K562 (cell line): ENCODE results near the gene PREB. TPM values are rescaled to one million over a fixed set of nuclear protein-coding genes. Genes with fewer than 3 reads are reported as not detected.

ENCODE experiments used
- ATAC-seq: fragments of 200-7000 bp; cut with Tn5 transposase; 3 replicates; pipeline ENCODE4 v1.9.1; 2020; ENCODE audit warnings: moderate library complexity
- BruUV-seq: library from RNA; stranded (reverse); fragments of 400-500 nt; replicated peaks from 2 replicates; lab custom pipeline; 2021; lab: Mats Ljungman, UMichigan
- CTCF ChIA-PET: fragments of 300-600 bp; formaldehyde crosslinking; extraction: SDS; loops from one replicate; lab custom pipeline; 2021; ENCODE audit warnings: low intra/inter-chr PET ratio; lab: Yijun Ruan, JAX
- POLR2A ChIA-PET: fragments of 300-600, 350-650 bp; sonication (Branson Sonifier 250); formaldehyde crosslinking; extraction: SDS; loops from one replicate; lab custom pipeline; 2021; ENCODE audit warnings: antibody characterized with exemption, inconsistent platforms; lab: Yijun Ruan, JAX
- DNase-seq, 4 experiments: peaks; one replicate each; pipeline versions ENCODE4 v3.0.0 to v3.0.0-alpha.2; 2011 to 2018; ENCODE audit warnings: low spot score in 3 of 4, mixed read lengths in 3 of 4; ENCODE audit errors: extremely low read depth in 1 of 4
- FAIRE-seq: peaks from 2 replicates; lab custom pipeline; 2011; peaks lifted over from hg19 to GRCh38; lab: Jason Lieb, UNC
- H2AFZ ChIP-seq: 2 replicates; pipeline ENCODE4 v1.6.0; 2011; ENCODE audit warnings: low read depth, low read length, control low read depth, inconsistent platforms
- H3K27ac ChIP-seq: fragments of 200-600 bp; 3 replicates; pipeline ENCODE4 v1.8.0; 2011; ENCODE audit warnings: low read depth, mild to moderate bottlenecking, control low read depth, inconsistent platforms, low read length, moderate library complexity, mixed read lengths; ENCODE audit errors: extremely low read depth
- H3K27me3 ChIP-seq, 2 experiments: fragments of 300-600 bp in 1 of 2; 2 replicates in 1 of 2; 3 replicates in 1 of 2; pipeline versions ENCODE4 v1.6.0 to v1.8.0; 2011; ENCODE audit warnings: inconsistent platforms in 2 of 2, low read length in 2 of 2, mild to moderate bottlenecking in 1 of 2, mixed read lengths in 1 of 2, moderate library complexity in 1 of 2; ENCODE audit not compliant: control insufficient read depth in 2 of 2, insufficient read depth in 2 of 2
- H3K36me3 ChIP-seq: fragments of 300-600 bp; 3 replicates; pipeline ENCODE4 v1.8.0; 2011; ENCODE audit warnings: mild to moderate bottlenecking, low read length, inconsistent platforms; ENCODE audit not compliant: control insufficient read depth, insufficient read depth
- H3K4me1 ChIP-seq, 2 experiments: fragments of 200-600 bp in 1 of 2; replicated peaks in 1 of 2; 2 replicates in 1 of 2; 3 replicates in 1 of 2; pipeline versions ENCODE4 v1.5.1 to v1.8.0; 2011; ENCODE audit warnings: inconsistent platforms in 2 of 2, low read length in 2 of 2, mild to moderate bottlenecking in 1 of 2, mixed read lengths in 1 of 2, moderate library complexity in 1 of 2; ENCODE audit not compliant: control insufficient read depth in 2 of 2, insufficient read depth in 2 of 2
- H3K4me2 ChIP-seq: 2 replicates; pipeline ENCODE4 v1.6.1; 2011; ENCODE audit warnings: low read length, control low read depth, inconsistent platforms, mixed read lengths; ENCODE audit not compliant: insufficient read depth
- H3K4me3 ChIP-seq: fragments of 200-600 bp; sonication (generic), shearing (Covaris generic); 2 replicates; pipeline ENCODE4 v1.5.1; 2016; ENCODE audit warnings: control low read depth, inconsistent platforms
- H3K79me2 ChIP-seq: fragments of 200-600 bp; 3 replicates; pipeline ENCODE4 v1.8.0; 2011; ENCODE audit warnings: low read length, inconsistent platforms; ENCODE audit not compliant: control insufficient read depth, insufficient read depth
- H3K9ac ChIP-seq, 2 experiments: 2 replicates each; pipeline versions ENCODE4 v1.6.0 to v1.6.1; 2011; ENCODE audit warnings: low read depth in 2 of 2, low read length in 2 of 2, control low read depth in 1 of 2, inconsistent platforms in 1 of 2, mild to moderate bottlenecking in 1 of 2, mixed read lengths in 1 of 2; ENCODE audit not compliant: insufficient read depth in 1 of 2
- H3K9me1 ChIP-seq: one replicate; pipeline ENCODE4 v1.6.0; 2011; ENCODE audit warnings: inconsistent platforms, mild to moderate bottlenecking, low read length, moderate library complexity; ENCODE audit not compliant: control insufficient read depth, insufficient read depth
- H3K9me3 ChIP-seq: replicated peaks from 2 replicates; pipeline ENCODE4 v1.5.1; 2011; ENCODE audit warnings: low read depth, low read length, inconsistent platforms; ENCODE audit not compliant: control insufficient read depth, insufficient read depth
- H4K20me1 ChIP-seq: replicated peaks from 2 replicates; pipeline ENCODE4 v1.6.1; 2011; ENCODE audit warnings: low read length, inconsistent platforms, mixed read lengths; ENCODE audit not compliant: control insufficient read depth, insufficient read depth
- DEAF1 ChIP-seq: fragments of 450-650 bp; formaldehyde crosslinking; IDR thresholded peaks from 2 replicates; pipeline ENCODE4 v1.4.0; 2020; ENCODE audit warnings: mild to moderate bottlenecking, moderate library complexity
- FOSL1 ChIP-seq: fragments of 200-800 bp; sonication (Bioruptor generic); conservative IDR thresholded peaks from 2 replicates; pipeline ENCODE4 v1.6.1; 2016; ENCODE audit warnings: missing genetic modification characterization, missing compliant biosample characterization
- HNRNPUL1 ChIP-seq: fragments of 200-400 bp; formaldehyde crosslinking; IDR thresholded peaks from 2 replicates; pipeline ENCODE4 v1.6.1; 2017; ENCODE audit warnings: low read length
- MYC ChIP-seq, 2 experiments: fragments of 250-450 bp in 1 of 2; sonication (Bioruptor Pico) in 1 of 2; IDR thresholded peaks; 2 replicates each; pipeline versions ENCODE4 v1.5.1 to v1.6.1; 2012 to 2021; ENCODE audit warnings: low read depth in 2 of 2, borderline replicate concordance in 1 of 2, improper control_type of control experiment in 1 of 2, low read length in 1 of 2, mild to moderate bottlenecking in 1 of 2, moderate library complexity in 1 of 2
- PHF20 ChIP-seq: fragments of 450-650 bp; IDR thresholded peaks from 2 replicates; pipeline ENCODE4 v1.6.1; 2018; ENCODE audit not compliant: partially characterized antibody
- WGBS: fragments of 100-300 bp; shearing (Covaris generic); methylation state at CpG from one replicate; pipeline ENCODE4 v1.1.6; 2016; ENCODE audit warnings: low coverage, mixed read lengths; ENCODE audit not compliant: insufficient coverage; ENCODE audit errors: missing lambda C conversion rate; 5-methylcytosine and 5-hydroxymethylcytosine counted together
- in situ Hi-C: fragments of 300-500 bp; cut with MboI; formaldehyde crosslinking; loops from 4 replicates; pipeline ENCODE4 v1.15.0; 2018; ENCODE audit warnings: inconsistent platforms, mixed read lengths
- intact Hi-C: fragments of 100-400 bp; cut with micrococcal nuclease; formaldehyde crosslinking; loops from 2 replicates; pipeline ENCODE4 v1.14.2; 2022
- polyA plus RNA-seq, 8 experiments: library from polyadenylated mRNA; depleted of rRNA in 4 of 8; stranded (reverse) in 5 of 8; unstranded in 3 of 8; fragments of >200 nt; fragmentation: Nextera tagmentation in 2 of 8; fragmentation: Illumina TruSeq in 1 of 8; extraction: Ambion mirVana in 2 of 8; extraction: Trizol in 1 of 8; gene quantifications; 2 replicates each; pipeline versions ENCODE4 v1.2.1 to v1.2.3, GENCODE V29; 2011 to 2014; ENCODE audit warnings: inconsistent platforms in 1 of 8, missing spikeins in 1 of 8
- total RNA-seq, 7 experiments: library from RNA; depleted of rRNA in 6 of 7; stranded (reverse); fragments of >200 nt in 6 of 7; fragmentation: Illumina TruSeq in 2 of 7; extraction: Trizol in 2 of 7; gene quantifications; 2 replicates each; pipeline versions ENCODE4 v1.2.1 to v1.2.3, GENCODE V29; 2011 to 2021; ENCODE audit warnings: low replicate concordance in 1 of 7
- TF ChIP-seq, protein P1 (sequence below), 2 experiments: fragments of 450-650 bp; formaldehyde crosslinking in 1 of 2; IDR thresholded peaks; 2 replicates each; pipeline versions ENCODE4 v1.4.0 to v1.6.1; 2014 to 2020; ENCODE audit warnings: mild to moderate bottlenecking in 2 of 2, borderline replicate concordance in 1 of 2, low read depth in 1 of 2

The PREB gene
- total and polyA plus RNA-seq, 9 of the 15 experiments (the other 6 are each of a cell fraction or from before 2014, with no cell fraction given) = 35.1 to 84.2 (median 67.2) TPM

GRCh38 chr2:27086090-27086723, 48.2 kb downstream of the PREB start:
- Histone ChIP-seq H2AFZ (peak overlapping the region; percentile 56), H3K4me2 (peak overlapping the region; percentile 69), H3K79me2 (peaks cover 10% of the 10 kb centered on the region; the same call in 1 of the 3 replicates), H3K9ac (peak overlapping the region; percentile 81 to 95), H3K4me3 (peak overlapping the region; percentile 57), H3K36me3 (no peaks in the 10 kb centered on the region), H4K20me1 (no peaks in the 10 kb centered on the region), H3K27me3 (no peaks in the 10 kb centered on the region), H3K9me3 (no peaks in the 10 kb centered on the region), H3K4me1 (peaks cover 49 to 66% of the 10 kb centered on the region in 2 experiments), H3K27ac (peak overlapping the region; percentile 85), H3K9me1 (no peaks in the 10 kb centered on the region)
- ChIA-PET POLR2A (interaction anchor here (0.6 to 1.7 kb wide), 7 partner anchors 8 to 293 kb away, joined by 3 to 5 read pairs (median 4); no protein-coding TSS in a partner anchor), CTCF (interaction anchor here (0.9 to 2.5 kb wide), 6 partner anchors 34 to 218 kb away, joined by 3 to 22 read pairs (median 4); no protein-coding TSS in a partner anchor)
- ATAC-seq = peak; percentile 90
- WGBS = 2% methylated on average over 39 of the region's 81 CpGs
- in situ Hi-C loops = loop anchor here (5.0 kb wide), 1 partner anchor 124 kb away; no protein-coding TSS in a partner anchor
- peak; percentile 66 for FAIRE-seq
- no TSS peak for BruUV-seq
- intact Hi-C loops = loop anchor here (1.0 kb wide), 1 partner anchor 66 kb away; no protein-coding TSS in a partner anchor
- peak; percentile 96 to 97 (median 96) for DNase-seq
- TF ChIP-seq MYC (IDR thresholded peaks at IDR 0.05; ENCODE audit: low read depth, low read length) = peak; percentile 95
- TF ChIP-seq MYC (CRISPR knock-in tag; IDR thresholded peaks at IDR 0.05; ENCODE audit: borderline replicate concordance, low read depth) = no peak
- peak; percentile 14 for TF ChIP-seq PHF20
- no peak for TF ChIP-seq HNRNPUL1
- TF ChIP-seq, protein P1, sequence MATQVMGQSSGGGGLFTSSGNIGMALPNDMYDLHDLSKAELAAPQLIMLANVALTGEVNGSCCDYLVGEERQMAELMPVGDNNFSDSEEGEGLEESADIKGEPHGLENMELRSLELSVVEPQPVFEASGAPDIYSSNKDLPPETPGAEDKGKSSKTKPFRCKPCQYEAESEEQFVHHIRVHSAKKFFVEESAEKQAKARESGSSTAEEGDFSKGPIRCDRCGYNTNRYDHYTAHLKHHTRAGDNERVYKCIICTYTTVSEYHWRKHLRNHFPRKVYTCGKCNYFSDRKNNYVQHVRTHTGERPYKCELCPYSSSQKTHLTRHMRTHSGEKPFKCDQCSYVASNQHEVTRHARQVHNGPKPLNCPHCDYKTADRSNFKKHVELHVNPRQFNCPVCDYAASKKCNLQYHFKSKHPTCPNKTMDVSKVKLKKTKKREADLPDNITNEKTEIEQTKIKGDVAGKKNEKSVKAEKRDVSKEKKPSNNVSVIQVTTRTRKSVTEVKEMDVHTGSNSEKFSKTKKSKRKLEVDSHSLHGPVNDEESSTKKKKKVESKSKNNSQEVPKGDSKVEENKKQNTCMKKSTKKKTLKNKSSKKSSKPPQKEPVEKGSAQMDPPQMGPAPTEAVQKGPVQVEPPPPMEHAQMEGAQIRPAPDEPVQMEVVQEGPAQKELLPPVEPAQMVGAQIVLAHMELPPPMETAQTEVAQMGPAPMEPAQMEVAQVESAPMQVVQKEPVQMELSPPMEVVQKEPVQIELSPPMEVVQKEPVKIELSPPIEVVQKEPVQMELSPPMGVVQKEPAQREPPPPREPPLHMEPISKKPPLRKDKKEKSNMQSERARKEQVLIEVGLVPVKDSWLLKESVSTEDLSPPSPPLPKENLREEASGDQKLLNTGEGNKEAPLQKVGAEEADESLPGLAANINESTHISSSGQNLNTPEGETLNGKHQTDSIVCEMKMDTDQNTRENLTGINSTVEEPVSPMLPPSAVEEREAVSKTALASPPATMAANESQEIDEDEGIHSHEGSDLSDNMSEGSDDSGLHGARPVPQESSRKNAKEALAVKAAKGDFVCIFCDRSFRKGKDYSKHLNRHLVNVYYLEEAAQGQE (IDR thresholded peaks at IDR 0.05; ENCODE audit: borderline replicate concordance) = peak; percentile 94
- TF ChIP-seq, protein P1 (CRISPR knock-in tag; IDR thresholded peaks at IDR 0.05; ENCODE audit: low read depth) = peak; percentile 19; the same call in 1 of the 2 replicates
- TF ChIP-seq DEAF1 (CRISPR knock-in tag) = peak; percentile 33; the same call in 1 of the 2 replicates
- TF ChIP-seq FOSL1 = peak; percentile 31; the same call in 1 of the 2 replicates
